KMS-11 (cell line): ENCODE measurements around the gene ZNF549.
A peak's percentile ranks its signal among the peaks of the same experiment; 100 is the strongest.

Experiments used
- H2AFZ ChIP-seq: fragments of 200-600 bp; sonication (generic); 2 replicates; pipeline ENCODE4 v1.6.1; 2016; ENCODE audit warnings: antibody characterized with exemption, mixed run types, low read depth
- H3K27ac ChIP-seq: fragments of 200-600 bp; sonication (generic); 2 replicates; pipeline ENCODE4 v1.6.1; 2016; ENCODE audit warnings: mild to moderate bottlenecking, mixed run types
- H3K27me3 ChIP-seq: fragments of 200-600 bp; sonication (generic); 2 replicates; pipeline ENCODE4 v1.6.1; 2017; ENCODE audit warnings: mild to moderate bottlenecking, low read depth, mixed run types, moderate library complexity; ENCODE audit not compliant: insufficient read depth
- H3K36me3 ChIP-seq: fragments of 200-600 bp; sonication (generic); 2 replicates; pipeline ENCODE4 v1.6.1; 2017; ENCODE audit warnings: mild to moderate bottlenecking, mixed run types; ENCODE audit not compliant: insufficient read depth
- H3K4me1 ChIP-seq: fragments of 200-600 bp; sonication (generic); 2 replicates; pipeline ENCODE4 v1.6.1; 2016; ENCODE audit warnings: mild to moderate bottlenecking, low read depth, mixed run types; ENCODE audit not compliant: poor library complexity, severe bottlenecking
- H3K4me2 ChIP-seq: fragments of 200-600 bp; sonication (generic); 2 replicates; pipeline ENCODE4 v1.7.0; 2016; ENCODE audit warnings: mild to moderate bottlenecking, mixed run types
- H3K4me3 ChIP-seq: fragments of 200-600 bp; sonication (generic); IDR thresholded peaks from 2 replicates; pipeline ENCODE4 v1.6.1; 2017; ENCODE audit warnings: low read depth, low read length, mixed read lengths; ENCODE audit not compliant: insufficient read depth
- H3K79me2 ChIP-seq: fragments of 200-600 bp; sonication (generic); 2 replicates; pipeline ENCODE4 v1.6.1; 2016; ENCODE audit warnings: low read depth, mixed run types; ENCODE audit not compliant: insufficient read depth
- H3K9ac ChIP-seq: fragments of 200-600 bp; sonication (generic); 2 replicates; pipeline ENCODE4 v1.6.1; 2016; ENCODE audit warnings: mild to moderate bottlenecking, mixed run types
- H4K20me1 ChIP-seq: fragments of 200-600 bp; sonication (generic); 2 replicates; pipeline ENCODE4 v1.6.1; 2016; ENCODE audit warnings: mild to moderate bottlenecking, mixed run types; ENCODE audit not compliant: insufficient read depth
- TF ChIP-seq, protein P1 (sequence below): fragments of 200-600 bp; sonication (generic); conservative IDR thresholded peaks from 2 replicates; pipeline ENCODE4 v1.6.1; 2017; ENCODE audit warnings: low read depth, mild to moderate bottlenecking, antibody characterized with exemption, low read length, moderate library complexity, mixed read lengths

ZNF549 gene

DNA sequence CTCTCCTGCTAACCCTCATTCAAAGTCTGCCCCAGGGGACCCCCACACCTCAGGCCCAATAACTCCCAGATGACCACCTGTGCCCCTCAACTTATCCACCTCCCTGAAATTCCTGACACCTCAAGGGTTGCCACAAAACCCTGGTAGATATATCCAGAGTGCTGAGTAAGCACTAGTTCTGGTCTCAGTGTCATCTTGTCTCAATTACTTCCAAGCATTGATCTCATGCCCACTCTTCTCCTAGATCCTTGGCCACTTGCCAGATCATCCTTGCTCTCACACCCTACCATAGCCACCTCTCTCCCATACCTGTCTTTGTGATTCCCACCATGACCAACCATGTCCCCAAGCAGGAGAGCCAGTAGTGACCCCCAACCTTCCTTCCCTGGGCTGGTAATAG is 49.5 kb downstream of the ZNF549 start:
- Histone ChIP-seq H3K79me2 (peaks cover 5% of the 10 kb centered on the region; the same call in 1 of the 2 replicates), H3K27me3 (no peaks in the 10 kb centered on the region), H3K36me3 (peaks cover 22% of the 10 kb centered on the region; the same call in 1 of the 2 replicates), H3K9ac (no peak overlapping the region), H4K20me1 (no peaks in the 10 kb centered on the region), H3K4me1 (no peaks in the 10 kb centered on the region), H3K4me3 (no peak overlapping the region), H3K27ac (no peak overlapping the region), H2AFZ (no peak overlapping the region), H3K4me2 (no peak overlapping the region)
- TF ChIP-seq, protein P1, sequence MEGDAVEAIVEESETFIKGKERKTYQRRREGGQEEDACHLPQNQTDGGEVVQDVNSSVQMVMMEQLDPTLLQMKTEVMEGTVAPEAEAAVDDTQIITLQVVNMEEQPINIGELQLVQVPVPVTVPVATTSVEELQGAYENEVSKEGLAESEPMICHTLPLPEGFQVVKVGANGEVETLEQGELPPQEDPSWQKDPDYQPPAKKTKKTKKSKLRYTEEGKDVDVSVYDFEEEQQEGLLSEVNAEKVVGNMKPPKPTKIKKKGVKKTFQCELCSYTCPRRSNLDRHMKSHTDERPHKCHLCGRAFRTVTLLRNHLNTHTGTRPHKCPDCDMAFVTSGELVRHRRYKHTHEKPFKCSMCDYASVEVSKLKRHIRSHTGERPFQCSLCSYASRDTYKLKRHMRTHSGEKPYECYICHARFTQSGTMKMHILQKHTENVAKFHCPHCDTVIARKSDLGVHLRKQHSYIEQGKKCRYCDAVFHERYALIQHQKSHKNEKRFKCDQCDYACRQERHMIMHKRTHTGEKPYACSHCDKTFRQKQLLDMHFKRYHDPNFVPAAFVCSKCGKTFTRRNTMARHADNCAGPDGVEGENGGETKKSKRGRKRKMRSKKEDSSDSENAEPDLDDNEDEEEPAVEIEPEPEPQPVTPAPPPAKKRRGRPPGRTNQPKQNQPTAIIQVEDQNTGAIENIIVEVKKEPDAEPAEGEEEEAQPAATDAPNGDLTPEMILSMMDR: no peak

DNA sequence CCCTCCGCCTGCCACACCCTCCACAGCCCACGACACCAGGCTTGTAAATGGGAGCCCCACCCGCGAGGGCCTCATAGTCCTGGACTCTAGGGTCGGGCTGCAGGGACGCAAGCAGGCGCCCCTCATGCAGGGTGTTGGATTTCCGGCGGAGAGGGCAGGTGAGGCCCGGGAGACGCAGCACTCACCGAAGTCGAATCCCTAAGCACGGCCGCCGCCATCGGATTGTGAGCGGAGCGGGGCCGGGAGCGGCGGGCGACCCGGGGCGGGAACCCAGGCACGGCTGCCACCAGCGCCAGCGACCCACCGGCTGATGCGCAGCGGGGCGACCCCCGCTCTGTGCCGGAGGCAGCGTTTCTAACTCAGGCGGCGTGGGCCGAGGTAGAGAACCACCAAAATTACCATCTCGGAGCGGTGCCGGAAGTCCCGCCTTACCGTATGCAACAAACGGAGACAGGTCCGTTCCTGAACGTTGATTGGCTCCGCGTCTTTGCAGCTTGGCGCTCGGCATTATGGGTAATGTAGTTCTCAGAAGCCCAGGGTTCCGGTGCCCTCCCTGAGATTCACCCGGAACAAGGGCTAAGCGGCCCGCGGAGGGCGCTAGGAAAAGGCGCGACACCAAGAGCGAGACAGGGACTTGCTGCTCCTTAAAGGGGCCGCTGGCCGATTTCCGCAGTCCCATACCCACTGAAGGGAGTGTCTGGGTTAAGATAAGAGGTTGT is 51.5 kb downstream of the ZNF549 start, which contains the start of gene ZNF416:
Gene ZNF416, minus strand, starts transcription at position 425 of the 719 bp plus-strand sequence. Its CDS starts 207 bp downstream, at position 218.
- TF ChIP-seq, protein P1: no peak
- H3K27ac ChIP-seq: no peak within 1 kb of the TSS; the same call in 1 of the 2 replicates
- no peak within 1 kb of the TSS for H3K4me3 ChIP-seq
- H3K4me2 ChIP-seq: peak within 1 kb of the TSS; percentile 62
- peak within 1 kb of the TSS; percentile 47; the same call in 1 of the 2 replicates for H3K9ac ChIP-seq
- H2AFZ ChIP-seq: peak within 1 kb of the TSS; percentile 89
- no peaks in the 10 kb centered on the region for H3K4me1 ChIP-seq
- peaks cover 13% of the 10 kb centered on the region; the same call in 1 of the 2 replicates for H3K36me3 ChIP-seq
- no peaks in the 10 kb centered on the region for H3K27me3 ChIP-seq
- H4K20me1 ChIP-seq: no peaks in the 10 kb centered on the region
- H3K79me2 ChIP-seq: peaks cover 5% of the 10 kb centered on the region; the same call in 1 of the 2 replicates

DNA sequence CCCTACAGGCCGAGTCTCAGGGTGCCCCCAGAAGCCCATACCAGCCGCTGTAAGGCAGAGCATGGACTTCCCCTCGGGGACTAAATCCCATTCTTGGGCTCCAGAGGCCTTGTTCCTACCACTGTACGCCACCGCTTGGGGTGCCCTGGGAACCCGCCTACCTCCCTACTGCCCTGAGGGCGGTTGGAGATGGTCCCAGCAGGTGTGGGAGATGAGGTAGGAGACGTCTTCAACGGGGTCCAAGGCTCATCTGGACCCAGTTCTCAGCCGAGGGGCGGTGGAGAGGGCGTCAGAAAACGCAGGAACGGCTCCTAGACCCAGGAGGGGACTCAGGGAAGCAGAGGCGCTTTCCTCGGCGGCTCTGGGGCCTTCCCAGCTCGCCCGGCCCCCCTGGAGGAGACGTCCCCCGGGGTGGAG is 56.0 kb downstream of the ZNF549 start:
- Histone ChIP-seq H3K4me2 (no peak overlapping the region), H3K4me3 (no peak overlapping the region), H3K27ac (no peak overlapping the region), H2AFZ (no peak overlapping the region), H4K20me1 (no peaks in the 10 kb centered on the region), H3K79me2 (no peaks in the 10 kb centered on the region), H3K9ac (no peak overlapping the region), H3K4me1 (no peaks in the 10 kb centered on the region), H3K27me3 (no peaks in the 10 kb centered on the region), H3K36me3 (no peaks in the 10 kb centered on the region)
- TF ChIP-seq, protein P1: no peak

DNA sequence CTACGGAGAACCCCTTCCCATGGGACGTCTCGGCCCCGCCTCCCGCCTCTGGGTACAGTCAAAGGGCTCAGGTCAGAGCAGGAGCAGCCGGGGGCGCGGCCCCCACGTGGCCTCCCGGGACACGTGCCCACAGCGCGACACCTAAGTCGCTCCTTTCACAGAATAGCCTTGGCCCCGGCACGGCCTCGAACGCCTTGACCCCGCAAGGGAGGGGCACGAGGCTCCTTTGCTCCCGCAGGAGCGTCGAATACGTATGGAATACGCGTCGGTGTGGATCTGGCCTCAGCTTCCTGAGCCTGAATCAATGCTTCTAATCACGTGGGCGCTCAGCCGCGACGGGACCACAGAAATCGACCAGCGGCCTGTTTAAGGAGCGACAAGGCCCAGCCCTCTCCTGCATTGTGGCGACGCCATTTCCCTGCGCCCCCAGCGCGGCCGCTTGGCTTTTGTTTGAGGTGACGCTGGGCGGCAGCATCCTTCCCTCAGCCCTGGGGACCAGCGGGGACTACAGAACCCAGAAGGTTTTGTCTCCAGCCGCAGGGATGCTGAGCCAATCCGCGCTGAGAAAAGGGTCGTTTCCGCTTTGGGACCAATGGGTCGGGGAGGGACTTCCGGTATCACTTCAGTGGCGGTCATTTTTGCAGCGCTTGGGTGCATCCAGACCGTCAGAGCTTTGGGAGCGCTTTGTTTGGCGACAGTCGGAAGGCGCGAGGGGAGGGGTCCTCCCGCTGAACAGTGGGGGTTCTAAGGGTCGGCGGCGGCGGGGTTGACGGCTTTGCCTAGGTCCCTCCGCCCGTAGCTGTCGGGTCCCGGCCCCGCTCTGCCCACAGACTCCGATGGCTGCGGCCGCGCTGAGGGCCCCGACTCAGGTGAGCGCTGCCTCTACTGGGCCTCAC is 56.6 kb downstream of the ZNF549 start, which contains the start of gene ZIK1:
Gene ZIK1, plus strand, starts transcription at position 625 of the 896 bp plus-strand sequence. Its CDS starts 212 bp downstream, at position 837.
- no peaks in the 10 kb centered on the region for H3K79me2 ChIP-seq
- H3K27me3 ChIP-seq: no peaks in the 10 kb centered on the region
- H3K9ac ChIP-seq: no peak within 1 kb of the TSS
- H3K4me2 ChIP-seq: no peak within 1 kb of the TSS
- TF ChIP-seq, protein P1: no peak
- H3K4me1 ChIP-seq: no peaks in the 10 kb centered on the region
- no peak within 1 kb of the TSS for H3K4me3 ChIP-seq
- H4K20me1 ChIP-seq: no peaks in the 10 kb centered on the region
- H3K36me3 ChIP-seq: no peaks in the 10 kb centered on the region
- no peak within 1 kb of the TSS for H2AFZ ChIP-seq
- no peak within 1 kb of the TSS for H3K27ac ChIP-seq
